A549 (cell line): ENCODE measurements around the gene GLO1. TPM values are rescaled to one million over a fixed set of nuclear protein-coding genes. Genes with fewer than 3 reads are reported as not detected.

ENCODE experiments used
- ATAC-seq, 2 experiments: fragments of 200-7000 bp in 1 of 2; fragments of >200 bp in 1 of 2; cut with Nextera tagmentation in 1 of 2; cut with Tn5 transposase in 1 of 2; 3 replicates each; pipeline versions ENCODE4 v1.8.0 to v1.9.1; 2018 to 2020; ENCODE audit warnings: mild to moderate bottlenecking in 1 of 2, moderate library complexity in 1 of 2
- CTCF ChIA-PET: fragments of 300-600 bp; sonication (Branson Sonifier 250); formaldehyde crosslinking; extraction: SDS; loops from one replicate; lab custom pipeline; 2021; ENCODE audit warnings: antibody characterized with exemption, inconsistent platforms; lab: Yijun Ruan, JAX
- POLR2A ChIA-PET: fragments of 350-600 bp; formaldehyde crosslinking; extraction: SDS; loops from one replicate; lab custom pipeline; 2021; ENCODE audit warnings: antibody characterized with exemption, inconsistent platforms; lab: Yijun Ruan, JAX
- DNase-seq, 2 experiments: peaks; one replicate each; pipeline versions ENCODE4 v3.0.0 to v3.0.0-alpha.2; 2011 to 2016; ENCODE audit warnings: low read depth in 1 of 2, low spot score in 1 of 2
- FAIRE-seq: peaks from 2 replicates; lab custom pipeline; 2011; peaks lifted over from hg19 to GRCh38; lab: Jason Lieb, UNC
- H3K27ac ChIP-seq, 2 experiments: fragments of >200 bp; sonication (Bioruptor Twin); formaldehyde crosslinking; 3 replicates each; pipeline ENCODE4 v1.5.1; 2016 to 2017
- H3K4me1 ChIP-seq: fragments of >200 bp; sonication (Bioruptor Twin); formaldehyde crosslinking; 3 replicates; pipeline ENCODE4 v1.6.1; 2016
- H3K4me2 ChIP-seq: fragments of >200 bp; sonication (Bioruptor Twin); formaldehyde crosslinking; 3 replicates; pipeline ENCODE4 v1.6.1; 2016
- H3K4me3 ChIP-seq: fragments of >200 bp; sonication (Bioruptor Twin); formaldehyde crosslinking; 3 replicates; pipeline ENCODE4 v1.5.1; 2016
- H3K9me3 ChIP-seq: fragments of >200 bp; sonication (Bioruptor Twin); formaldehyde crosslinking; 3 replicates; pipeline ENCODE4 v1.6.1; 2016
- ATOH8 ChIP-seq: fragments of 250-450 bp; sonication (Bioruptor Pico); IDR thresholded peaks from 2 replicates; pipeline ENCODE4 v1.5.0; 2020; ENCODE audit warnings: low read depth, mild to moderate bottlenecking, moderate library complexity
- CBX2 ChIP-seq: fragments of 200-600 bp; sonication (generic); IDR thresholded peaks from 2 replicates; pipeline ENCODE4 v1.6.1; 2016; ENCODE audit warnings: low read depth, mild to moderate bottlenecking, borderline replicate concordance
- CHD4 ChIP-seq: fragments of 200-600 bp; sonication (generic); IDR thresholded peaks from 2 replicates; pipeline ENCODE4 v1.6.1; 2016; ENCODE audit warnings: antibody characterized with exemption, mild to moderate bottlenecking, borderline replicate concordance
- CTCF ChIP-seq: fragments of >200 bp; sonication (Bioruptor Twin); formaldehyde crosslinking; IDR thresholded peaks from 3 replicates; pipeline ENCODE4 v1.5.1; 2016
- EHF ChIP-seq: fragments of 250-450 bp; sonication (Bioruptor Pico); IDR thresholded peaks from 2 replicates; pipeline ENCODE4 v1.5.0; 2020; ENCODE audit warnings: mild to moderate bottlenecking
- EHMT2 ChIP-seq: fragments of 200-600 bp; sonication (generic); IDR thresholded peaks from 2 replicates; pipeline ENCODE4 v1.6.1; 2016; ENCODE audit warnings: antibody characterized with exemption, low read depth, mild to moderate bottlenecking, moderate library complexity
- ELK1 ChIP-seq: fragments of 150-350 bp; IDR thresholded peaks from 2 replicates; pipeline ENCODE4 v1.6.1; 2014; ENCODE audit warnings: low read depth, mild to moderate bottlenecking, low read length
- EP300 ChIP-seq, 2 experiments: fragments of >200 bp; sonication (Bioruptor Twin); formaldehyde crosslinking; IDR thresholded peaks; 2 replicates in 1 of 2; 3 replicates in 1 of 2; pipeline ENCODE4 v1.6.1; 2016 to 2017
- ESRRA ChIP-seq: fragments of 150-350 bp; IDR thresholded peaks from 2 replicates; pipeline ENCODE4 v1.6.1; 2014; ENCODE audit warnings: mild to moderate bottlenecking, low read length, borderline replicate concordance
- FOSL2 ChIP-seq, 2 experiments: fragments of 450-650 bp in 1 of 2; fragments of >200 bp in 1 of 2; sonication (Bioruptor Twin) in 1 of 2; formaldehyde crosslinking; IDR thresholded peaks; 2 replicates each; pipeline versions ENCODE4 v1.5.0 to v1.6.1; 2016 to 2020; ENCODE audit warnings: mild to moderate bottlenecking in 1 of 2, moderate library complexity in 1 of 2
- FOXS1 ChIP-seq: fragments of 250-450 bp; sonication (Bioruptor Pico); IDR thresholded peaks from 2 replicates; pipeline ENCODE4 v1.5.0; 2020; ENCODE audit warnings: mild to moderate bottlenecking, moderate library complexity
- GATA3 ChIP-seq: IDR thresholded peaks from 2 replicates; pipeline ENCODE4 v1.6.1; 2012; ENCODE audit warnings: borderline replicate concordance
- HDAC2 ChIP-seq: fragments of 200-600 bp; sonication (generic); IDR thresholded peaks from 2 replicates; pipeline ENCODE4 v1.6.1; 2016
- HES2 ChIP-seq: fragments of >200 bp; sonication (Bioruptor Twin); formaldehyde crosslinking; IDR thresholded peaks from 2 replicates; pipeline ENCODE4 v1.6.1; 2016
- HEYL ChIP-seq: fragments of 250-450 bp; sonication (Bioruptor Pico); IDR thresholded peaks from 2 replicates; pipeline ENCODE4 v1.8.0; 2021; ENCODE audit warnings: mild to moderate bottlenecking, moderate library complexity
- HOXB5 ChIP-seq: fragments of 250-450 bp; sonication (Bioruptor Pico); IDR thresholded peaks from 2 replicates; pipeline ENCODE4 v1.5.0; 2020; ENCODE audit warnings: mild to moderate bottlenecking, moderate library complexity
- JUN ChIP-seq, 2 experiments: fragments of >200 bp; sonication (Bioruptor Twin); formaldehyde crosslinking; IDR thresholded peaks; 2 replicates in 1 of 2; 3 replicates in 1 of 2; pipeline ENCODE4 v1.6.1; 2016 to 2017
- KDM1A ChIP-seq: fragments of 200-600 bp; sonication (generic); IDR thresholded peaks from 2 replicates; pipeline ENCODE4 v1.6.1; 2016; ENCODE audit warnings: low read depth, mild to moderate bottlenecking
- KDM5A ChIP-seq: fragments of 200-600 bp; sonication (generic); IDR thresholded peaks from 2 replicates; pipeline ENCODE4 v1.6.1; 2016; ENCODE audit warnings: antibody characterized with exemption, mild to moderate bottlenecking
- MAFK ChIP-seq: fragments of 450-650 bp; IDR thresholded peaks from 2 replicates; pipeline ENCODE4 v1.6.1; 2014; ENCODE audit not compliant: partially characterized antibody
- MYC ChIP-seq: IDR thresholded peaks from 2 replicates; pipeline ENCODE4 v1.6.1; 2012; ENCODE audit warnings: mild to moderate bottlenecking, inconsistent platforms, low read length, improper control_type of control experiment, borderline replicate concordance
- NPAS2 ChIP-seq: fragments of 250-450 bp; sonication (Bioruptor Pico); IDR thresholded peaks from 2 replicates; pipeline ENCODE4 v1.8.0; 2022; ENCODE audit warnings: mild to moderate bottlenecking, moderate library complexity, borderline replicate concordance
- POLR2A ChIP-seq: IDR thresholded peaks from 2 replicates; pipeline ENCODE4 v1.6.1; 2012; ENCODE audit warnings: mild to moderate bottlenecking, low read length
- POLR2AphosphoS2 ChIP-seq: conservative IDR thresholded peaks from 2 replicates; pipeline ENCODE4 v1.6.1; 2012; ENCODE audit warnings: low read length, improper control_type of control experiment, inconsistent platforms
- RAD21 ChIP-seq, 2 experiments: fragments of >200 bp in 1 of 2; sonication (Bioruptor Twin) in 1 of 2; formaldehyde crosslinking in 1 of 2; IDR thresholded peaks in 1 of 2; conservative IDR thresholded peaks in 1 of 2; 2 replicates in 1 of 2; 3 replicates in 1 of 2; pipeline ENCODE4 v1.6.1; 2012 to 2018; ENCODE audit warnings: inconsistent platforms in 1 of 2
- RFX5 ChIP-seq: fragments of 450-650 bp; IDR thresholded peaks from 2 replicates; pipeline ENCODE4 v1.7.1; 2014; ENCODE audit warnings: antibody characterized with exemption, mild to moderate bottlenecking, moderate library complexity
- RNF2 ChIP-seq: fragments of 200-600 bp; sonication (generic); IDR thresholded peaks from 2 replicates; pipeline ENCODE4 v1.6.1; 2016; ENCODE audit warnings: low read depth, mild to moderate bottlenecking, antibody characterized with exemption, moderate library complexity, borderline replicate concordance
- TP53 ChIP-seq: fragments of 250-450 bp; sonication (Bioruptor Pico); IDR thresholded peaks from 2 replicates; pipeline ENCODE4 v1.5.0; 2021; ENCODE audit warnings: mild to moderate bottlenecking, moderate library complexity
- USF2 ChIP-seq: fragments of 450-650 bp; IDR thresholded peaks from 2 replicates; pipeline ENCODE4 v1.6.1; 2014; ENCODE audit warnings: antibody characterized with exemption
- ZNF302 ChIP-seq: fragments of 250-450 bp; sonication (Bioruptor Pico); IDR thresholded peaks from 2 replicates; pipeline ENCODE4 v1.9.0; 2021; ENCODE audit warnings: inconsistent platforms, mild to moderate bottlenecking, moderate library complexity
- ZSCAN20 ChIP-seq: fragments of 250-450 bp; sonication (Bioruptor Pico); IDR thresholded peaks from 2 replicates; pipeline ENCODE4 v1.8.0; 2022; ENCODE audit warnings: mild to moderate bottlenecking, moderate library complexity
- WGBS: methylation state at CpG from one replicate; pipeline ENCODE4 v1.1.6; 2017; ENCODE audit errors: missing lambda C conversion rate; 5-methylcytosine and 5-hydroxymethylcytosine counted together
- polyA plus RNA-seq, 4 experiments: library from polyadenylated mRNA; depleted of rRNA in 3 of 4; stranded (reverse); fragments of >200 nt; fragmentation: RNase III in 1 of 4; extraction: RNeasy Plus Mini Kit Qiagen cat#74134 plus additional on column Dnase treatment in 1 of 4; gene quantifications; 2 replicates in 3 of 4; 3 replicates in 1 of 4; pipeline ENCODE4 v1.2.3, GENCODE V29; 2011 to 2017

GLO1 gene
- polyA plus RNA-seq, 2 of the 4 experiments (the other 2 are of a cell fraction): 105 to 128 TPM

GRCh38 chr6:38673397-38674165 lies 29.4 kb downstream of the GLO1 start:
- no peaks in the 10 kb centered on the region for H3K4me1 ChIP-seq
- H3K9me3 ChIP-seq: no peaks in the 10 kb centered on the region
- H3K4me2 ChIP-seq: no peak overlapping the region
- CTCF ChIA-PET: interaction anchor here (1.1 kb wide), 1 partner anchor 10 kb away, joined by 3 read pairs; no protein-coding TSS in a partner anchor
- no peak for DNase-seq
- TF ChIP-seq ATOH8 (CRISPR knock-in tag) (no peak), MAFK (no peak), EP300 (IDR thresholded peaks at IDR 0.05) (no peak), KDM5A (no peak), KDM1A (no peak), ELK1 (no peak), HEYL (CRISPR knock-in tag) (no peak), POLR2A (no peak), POLR2AphosphoS2 (no peak), HOXB5 (CRISPR knock-in tag) (no peak), RNF2 (no peak), HES2 (no peak), GATA3 (no peak), RFX5 (no peak), JUN (IDR thresholded peaks at IDR 0.05) (no peak), FOXS1 (CRISPR knock-in tag) (no peak), EHMT2 (no peak), CHD4 (no peak), HDAC2 (no peak)
- no peak overlapping the region for H3K4me3 ChIP-seq
- WGBS: 79% methylated on average over 9 of the region's 9 CpGs
- POLR2A ChIA-PET: no interaction called here
- no peak overlapping the region for H3K27ac ChIP-seq
- no peak for FAIRE-seq
- ATAC-seq: no peak

GRCh38 chr6:38671885-38672467 lies 31.0 kb downstream of the GLO1 start:
- no peaks in the 10 kb centered on the region for H3K4me1 ChIP-seq
- ChIA-PET CTCF (no interaction called here), POLR2A (no interaction called here)
- no peak overlapping the region for H3K4me2 ChIP-seq
- H3K4me3 ChIP-seq: no peak overlapping the region
- peak; percentile 86 to 90 for ATAC-seq
- H3K27ac ChIP-seq: no peak overlapping the region
- no peaks in the 10 kb centered on the region for H3K9me3 ChIP-seq
- DNase-seq: peak; percentile 43 to 56
- FAIRE-seq: no peak
- WGBS: 2% methylated on average over 2 of the region's 2 CpGs
- TF ChIP-seq CTCF (peak; percentile 66), FOSL2 (IDR thresholded peaks at IDR 0.05) (no peak), FOSL2 (CRISPR knock-in tag; IDR thresholded peaks at IDR 0.05) (no peak), POLR2AphosphoS2 (no peak), MYC (no peak), ATOH8 (CRISPR knock-in tag) (no peak), GATA3 (no peak), CBX2 (no peak), ESRRA (no peak), HES2 (no peak), ZNF302 (CRISPR knock-in tag) (no peak), RAD21 (conservative IDR thresholded peaks at IDR 0.05 in 1 of 2, IDR thresholded peaks at IDR 0.05 in 1 of 2) (peak; percentile 65 to 66), ZSCAN20 (no peak), USF2 (no peak), TP53 (CRISPR knock-in tag) (no peak), FOXS1 (CRISPR knock-in tag) (no peak), NPAS2 (no peak), EHF (CRISPR knock-in tag) (no peak), POLR2A (no peak)
